NB4 (cell line): Measurements from ENCODE around the gene FOXRED1.

Experiments
- DNase-seq: peaks from one replicate; pipeline ENCODE4 v3.0.0; 2010; ENCODE audit warnings: low read depth
- H3K4me3 ChIP-seq: one replicate; pipeline ENCODE4 v1.5.1; 2011; ENCODE audit warnings: mild to moderate bottlenecking, low read depth, low read length, moderate library complexity
- MAX ChIP-seq: IDR thresholded peaks from 2 replicates; pipeline ENCODE4 v1.6.1; 2011; ENCODE audit warnings: low read depth, low read length
- MYC ChIP-seq: IDR thresholded peaks from 2 replicates; pipeline ENCODE4 v1.6.1; 2011; ENCODE audit warnings: low read depth, low read length
- POLR2A ChIP-seq: IDR thresholded peaks from 2 replicates; pipeline ENCODE4 v1.6.1; 2011; ENCODE audit warnings: mild to moderate bottlenecking; ENCODE audit not compliant: insufficient read length; ENCODE audit errors: extremely low read depth
- TF ChIP-seq, protein P1 (sequence below): IDR thresholded peaks from one replicate; pipeline ENCODE4 v1.5.1; 2012; ENCODE audit warnings: low read depth, low read length

FOXRED1 gene

GRCh38 chr11:126288237-126288636 lies 19.3 kb downstream of the FOXRED1 start:
- no peak for DNase-seq

DNA sequence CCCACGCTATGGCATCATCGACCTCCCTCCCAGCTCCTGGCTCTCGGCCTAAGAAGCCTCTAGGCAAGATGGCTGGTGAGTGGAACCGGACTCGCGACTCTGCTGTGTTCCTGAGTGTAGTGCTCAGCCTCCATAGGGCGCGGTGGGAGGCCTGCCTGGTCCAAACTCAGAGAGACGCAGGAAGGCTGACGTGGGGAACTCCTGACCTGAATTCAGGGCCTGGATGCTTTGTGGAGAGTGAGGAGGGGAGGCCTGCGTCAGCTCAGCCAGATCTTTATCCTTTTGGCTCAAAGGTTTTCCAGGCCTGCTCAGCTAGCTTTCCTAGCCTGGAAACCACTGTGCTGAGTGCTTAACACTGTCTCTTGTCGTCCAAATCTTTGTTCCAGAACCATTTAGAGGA lies 21.9 kb downstream of the FOXRED1 start:
- no peak for DNase-seq
- no peak overlapping the region for H3K4me3 ChIP-seq
- TF ChIP-seq POLR2A (no peak), MAX (no peak), MYC (no peak)
- TF ChIP-seq, protein P1, sequence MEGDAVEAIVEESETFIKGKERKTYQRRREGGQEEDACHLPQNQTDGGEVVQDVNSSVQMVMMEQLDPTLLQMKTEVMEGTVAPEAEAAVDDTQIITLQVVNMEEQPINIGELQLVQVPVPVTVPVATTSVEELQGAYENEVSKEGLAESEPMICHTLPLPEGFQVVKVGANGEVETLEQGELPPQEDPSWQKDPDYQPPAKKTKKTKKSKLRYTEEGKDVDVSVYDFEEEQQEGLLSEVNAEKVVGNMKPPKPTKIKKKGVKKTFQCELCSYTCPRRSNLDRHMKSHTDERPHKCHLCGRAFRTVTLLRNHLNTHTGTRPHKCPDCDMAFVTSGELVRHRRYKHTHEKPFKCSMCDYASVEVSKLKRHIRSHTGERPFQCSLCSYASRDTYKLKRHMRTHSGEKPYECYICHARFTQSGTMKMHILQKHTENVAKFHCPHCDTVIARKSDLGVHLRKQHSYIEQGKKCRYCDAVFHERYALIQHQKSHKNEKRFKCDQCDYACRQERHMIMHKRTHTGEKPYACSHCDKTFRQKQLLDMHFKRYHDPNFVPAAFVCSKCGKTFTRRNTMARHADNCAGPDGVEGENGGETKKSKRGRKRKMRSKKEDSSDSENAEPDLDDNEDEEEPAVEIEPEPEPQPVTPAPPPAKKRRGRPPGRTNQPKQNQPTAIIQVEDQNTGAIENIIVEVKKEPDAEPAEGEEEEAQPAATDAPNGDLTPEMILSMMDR = no peak

More at GRCh38 chr11:126288237-126288636, 19.3 kb downstream of the FOXRED1 start:
- TF ChIP-seq POLR2A (no peak), MAX (no peak), MYC (no peak)
- TF ChIP-seq, protein P1 = no peak
- H3K4me3 ChIP-seq = no peak overlapping the region

DNA sequence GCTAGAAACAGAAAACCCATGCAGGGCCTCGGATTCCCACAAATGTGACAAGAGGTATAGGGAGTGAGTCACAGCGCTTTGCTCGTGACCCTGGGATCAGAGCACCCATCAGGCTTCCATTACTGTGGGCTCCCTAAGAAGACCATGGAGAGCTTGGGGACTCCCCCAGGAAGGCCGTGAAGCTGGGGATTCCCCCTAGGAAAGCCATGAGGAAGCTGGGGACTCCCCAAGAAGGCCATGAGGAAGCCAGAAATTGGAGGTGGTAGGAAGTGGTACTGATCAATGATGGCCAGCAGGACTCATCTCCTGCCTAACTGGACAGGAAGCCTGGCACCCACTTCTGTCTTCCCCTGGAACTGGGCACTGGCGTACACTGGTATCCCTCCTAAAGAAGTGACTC lies 24.8 kb downstream of the FOXRED1 start:
- no peak for TF ChIP-seq POLR2A
- TF ChIP-seq, protein P1 = no peak
- TF ChIP-seq MYC = no peak
- no peak for TF ChIP-seq MAX
- H3K4me3 ChIP-seq = no peak overlapping the region
- no peak for DNase-seq

- no peak for DNase-seq
- TF ChIP-seq MYC (no peak), MAX (no peak), POLR2A (no peak)
- TF ChIP-seq, protein P1 = no peak
- H3K4me3 ChIP-seq = no peak overlapping the region
Observed at GRCh38 chr11:126297004-126297403, 28.1 kb downstream of the FOXRED1 start.

GRCh38 chr11:126303623-126304456 lies 34.9 kb downstream of the FOXRED1 start, which contains the start of gene DCPS:
DCPS (plus strand) TSS chr11:126304060; CDS start chr11:126304081, 21 bp downstream.
- peak; percentile 99 for TF ChIP-seq POLR2A
- peak; percentile 88 for TF ChIP-seq MYC
- peak; percentile 87 for TF ChIP-seq MAX
- TF ChIP-seq, protein P1 = no peak
- DNase-seq = peak; percentile 95
- H3K4me3 ChIP-seq = peak within 1 kb of the TSS; percentile 95
